HG03439 (cell line): ENCODE results near the gene JADE1.

Experiments used
- ATAC-seq: cut with Tn5 transposase; IDR thresholded peaks from one replicate; pipeline ENCODE4 v1.9.1; 2021; ENCODE audit warnings: mild to moderate bottlenecking, moderate library complexity; ENCODE audit not compliant: unreplicated experiment

Gene JADE1

DNA sequence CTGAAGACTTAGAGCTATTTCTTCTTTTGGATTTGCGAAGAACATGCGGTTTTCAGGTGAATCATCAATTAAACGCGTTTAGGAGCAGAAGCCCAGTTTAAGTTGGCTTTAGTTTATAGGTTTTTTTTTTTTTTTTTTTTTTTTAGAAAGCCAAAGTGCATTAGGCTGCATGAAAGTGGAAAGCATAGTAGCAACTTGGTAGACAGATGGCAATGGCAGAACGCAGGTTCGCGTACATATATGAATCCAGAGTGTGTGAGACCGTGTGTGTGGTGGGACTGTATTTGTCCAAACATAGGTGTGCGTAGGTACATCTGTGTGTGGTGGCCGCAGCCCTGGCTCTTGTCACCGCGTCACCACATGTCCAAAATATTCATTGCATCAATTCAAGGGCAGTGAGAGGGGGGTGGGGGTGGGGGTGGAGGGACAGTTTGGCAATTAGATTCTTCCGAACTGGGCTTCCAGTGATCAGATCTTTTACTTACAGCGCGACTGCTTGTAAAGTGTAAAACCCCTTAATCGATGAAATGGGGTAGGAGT, 901 bp downstream of the JADE1 start:
- no peak for ATAC-seq

- peak; percentile 53 for ATAC-seq
Measured at GRCh38 chr4:128810871-128811570, 1.5 kb downstream of the JADE1 start.

GRCh38 chr4:128811571-128812441, 2.3 kb downstream of the JADE1 start:
- ATAC-seq, result peak; percentile 49

DNA sequence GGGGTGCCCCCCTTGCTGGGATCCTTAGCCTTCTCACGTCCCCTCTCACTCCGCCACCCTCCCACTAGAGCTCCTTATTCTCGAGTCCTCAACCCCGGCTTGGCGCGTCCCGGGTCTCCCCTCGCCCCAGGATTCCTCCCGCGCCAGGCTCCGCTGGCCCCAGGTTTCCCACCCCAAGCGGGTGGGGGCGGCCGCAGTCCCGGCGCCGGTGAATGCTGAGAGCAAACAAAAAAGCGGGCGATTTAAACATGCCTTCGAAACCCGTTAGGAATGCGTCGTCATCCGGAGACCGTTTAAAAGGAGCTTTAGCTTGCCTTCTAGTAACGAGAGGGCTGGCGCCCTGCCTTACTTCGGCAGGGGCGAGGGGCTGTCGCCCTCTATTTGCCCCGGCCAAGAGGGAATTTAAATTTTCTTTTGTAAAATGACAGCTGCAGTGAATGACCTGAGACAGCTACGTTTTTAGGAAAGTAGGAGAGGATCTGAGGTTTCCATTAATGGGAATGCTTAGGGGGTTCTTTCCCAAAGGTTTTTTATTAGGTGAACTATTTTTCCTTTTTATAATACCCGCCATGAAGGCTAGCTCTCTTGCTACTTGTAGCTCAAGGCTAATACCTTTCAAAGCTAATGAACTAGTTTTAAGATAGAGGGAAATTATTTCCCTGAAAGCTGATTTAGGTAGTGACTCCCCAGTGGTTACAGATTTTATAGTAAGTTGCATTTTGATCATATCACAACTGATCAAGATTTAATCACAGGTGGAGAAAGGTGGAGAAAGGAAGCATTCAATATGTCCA, 3.1 kb downstream of the JADE1 start:
- ATAC-seq, result peak; percentile 2

GRCh38 chr4:128813965-128814364, 4.5 kb downstream of the JADE1 start:
- no peak for ATAC-seq

DNA sequence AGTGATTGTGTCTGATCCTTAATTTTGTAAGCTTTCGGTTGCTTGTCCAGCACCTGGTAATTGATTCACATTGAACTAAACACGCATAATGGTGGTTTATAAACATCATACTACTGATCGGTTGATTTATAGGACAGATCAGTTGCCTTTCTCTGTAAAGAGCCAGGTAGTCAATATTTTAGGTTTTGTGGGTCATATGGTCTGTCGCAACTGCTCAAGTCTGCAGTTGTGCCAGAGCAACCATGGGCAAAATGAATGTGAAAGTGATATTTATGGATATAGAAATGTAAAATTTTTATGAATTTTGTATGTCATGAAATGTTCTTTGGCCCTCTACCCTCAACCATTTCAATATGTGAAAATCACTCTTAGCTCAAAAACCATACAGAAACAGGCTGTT, 8.9 kb downstream of the JADE1 start:
- ATAC-seq, result no peak

DNA sequence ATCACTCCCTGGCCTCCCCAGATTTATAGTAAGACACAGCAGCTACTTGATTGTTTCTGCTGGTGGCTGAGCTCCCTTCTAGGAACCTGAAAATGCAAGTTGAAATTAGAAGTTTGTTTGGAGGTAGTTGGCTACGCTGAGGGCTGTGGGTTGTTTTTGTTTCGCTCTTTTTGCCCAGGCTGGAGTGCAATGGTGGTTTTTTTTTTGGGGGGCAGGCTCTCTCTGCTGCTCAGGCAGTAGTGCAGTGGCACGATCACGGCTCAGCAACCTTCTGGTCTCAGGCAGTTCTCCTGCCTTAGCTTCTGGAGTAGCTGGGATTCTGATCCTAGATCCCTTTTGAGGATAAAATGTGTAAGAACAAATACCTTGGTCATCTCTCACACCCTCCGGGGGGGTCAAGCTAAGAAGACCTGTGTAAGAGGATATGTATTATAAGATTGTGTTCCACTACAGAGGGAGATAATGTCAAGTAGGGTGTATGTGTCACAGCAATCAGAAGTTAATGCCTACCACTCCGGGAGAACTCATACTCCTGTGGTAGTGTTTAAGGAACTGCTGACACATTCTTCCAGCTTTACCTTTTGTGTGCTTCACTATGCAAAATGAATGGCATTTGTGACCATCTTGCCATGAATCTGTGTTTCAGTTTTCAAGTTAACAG, 9.7 kb downstream of the JADE1 start:
- no peak for ATAC-seq

- ATAC-seq, result no peak
Measured at GRCh38 chr4:128820671-128821070, 11.2 kb downstream of the JADE1 start.

DNA sequence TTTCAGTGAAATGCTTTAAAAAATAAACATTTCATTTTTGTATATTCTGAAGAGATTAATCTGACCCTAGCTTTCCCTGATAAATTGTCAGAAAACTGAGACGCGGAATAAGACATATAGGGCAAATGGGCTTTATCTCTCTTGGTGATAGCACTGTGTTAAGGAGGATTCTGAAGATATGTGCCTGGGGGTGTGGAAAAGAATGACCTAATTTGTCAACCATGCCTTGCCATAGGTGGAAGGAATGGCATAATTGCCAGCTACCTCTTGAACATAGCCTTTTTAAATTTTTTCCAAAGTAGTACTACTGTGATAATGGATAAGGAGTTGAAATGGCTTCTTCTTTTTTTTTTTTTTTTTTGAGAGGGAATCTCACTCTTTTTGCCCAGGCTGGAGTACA, 11.7 kb downstream of the JADE1 start:
- ATAC-seq, result no peak

- no peak for ATAC-seq
Measured at GRCh38 chr4:128823025-128823661, 13.6 kb downstream of the JADE1 start.

DNA sequence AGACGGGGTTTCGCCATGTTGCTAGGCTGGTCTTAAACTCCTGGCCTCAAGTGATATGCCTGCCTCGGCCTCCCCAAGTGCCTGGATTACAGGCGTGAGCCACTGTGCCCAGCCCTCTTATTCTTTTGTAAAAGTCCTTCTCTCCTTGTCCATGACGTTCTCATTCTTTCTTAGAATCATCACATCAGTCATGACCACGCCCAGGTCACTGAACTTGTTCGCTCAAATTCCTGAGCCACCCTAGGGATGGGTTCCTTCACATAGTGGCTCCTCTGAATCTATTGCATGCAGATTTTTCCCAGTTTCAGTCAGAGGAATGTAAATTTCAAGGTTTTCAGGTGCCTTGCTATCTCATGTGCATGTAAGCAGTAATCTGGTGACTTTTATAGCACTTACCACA, 15.7 kb downstream of the JADE1 start:
- ATAC-seq, result no peak

DNA sequence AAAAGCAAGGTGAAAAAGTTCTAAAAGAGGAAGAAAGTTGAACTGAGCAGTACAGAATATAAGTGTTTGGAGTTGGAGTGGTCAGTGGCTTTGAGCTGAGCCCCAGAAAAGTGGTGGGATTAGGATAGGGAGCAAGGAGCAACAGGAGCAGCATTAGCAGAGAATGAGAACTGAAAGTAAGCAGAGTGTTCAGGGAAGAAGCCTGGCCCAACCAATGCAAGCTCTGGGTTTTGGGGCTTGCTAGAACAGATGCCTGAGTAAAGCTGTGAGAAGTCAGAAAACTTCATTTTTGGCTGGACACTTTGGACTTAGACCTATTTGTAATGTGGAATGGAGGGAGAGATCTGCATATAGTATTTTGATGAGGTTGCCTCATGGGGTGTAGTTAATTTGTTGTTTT, 17.8 kb downstream of the JADE1 start:
- ATAC-seq, result no peak

GRCh38 chr4:128830906-128831503, 21.5 kb downstream of the JADE1 start:
- ATAC-seq, result no peak

GRCh38 chr4:128831531-128832242, 22.2 kb downstream of the JADE1 start:
- no peak for ATAC-seq

GRCh38 chr4:128832243-128832625, 22.7 kb downstream of the JADE1 start:
- no peak for ATAC-seq

- no peak for ATAC-seq
Measured at GRCh38 chr4:128835498-128836222, 26.2 kb downstream of the JADE1 start.

GRCh38 chr4:128837198-128837597, 27.7 kb downstream of the JADE1 start:
- ATAC-seq, result no peak

- ATAC-seq, result no peak
Measured at GRCh38 chr4:128837679-128838078, 28.2 kb downstream of the JADE1 start.
